ENCODE results near the gene BIN1.

BIN1 gene

GRCh38 chr2:127051116-127052056, 55.6 kb downstream of the BIN1 start:
- peaks cover 0 to 16% (median 12%) of the 10 kb centered on the region in 3 donors for H3K36me3 ChIP-seq
- peaks cover 0 to 7% (median 0%) of the 10 kb centered on the region in 4 donors for H3K4me1 ChIP-seq
- no peak overlapping the region for H3K27ac ChIP-seq
- TF ChIP-seq CTCF (IDR thresholded peaks at IDR 0.05): no peak
- no peak overlapping the region for H3K4me3 ChIP-seq
- DNase-seq: peak in 1 of 2 donors; percentile 23
- H3K9me3 ChIP-seq: no peaks in the 10 kb centered on the region
- intact Hi-C loops (cut with DNase I; ENCODE audit: low total_unique reads): no loop called here
- peaks cover 0 to 4% of the 10 kb centered on the region in 2 donors for H3K27me3 ChIP-seq

- no peak overlapping the region for H3K27ac ChIP-seq
- H3K4me1 ChIP-seq: peaks cover 0 to 7% (median 0%) of the 10 kb centered on the region in 4 donors
Observed at GRCh38 chr2:127050803-127051115, 56.2 kb downstream of the BIN1 start.

GRCh38 chr2:127049927-127050802, 56.8 kb downstream of the BIN1 start:
- no peak overlapping the region for H3K27ac ChIP-seq

More at GRCh38 chr2:127050803-127051115, 56.2 kb downstream of the BIN1 start:
- intact Hi-C loops (cut with DNase I; ENCODE audit: low total_unique reads): no loop called here
- TF ChIP-seq CTCF (IDR thresholded peaks at IDR 0.05): no peak
- DNase-seq: peak in 1 of 2 donors; percentile 65
- Histone ChIP-seq H3K4me3 (no peak overlapping the region), H3K9me3 (no peaks in the 10 kb centered on the region), H3K27me3 (peaks cover 0 to 4% of the 10 kb centered on the region in 2 donors), H3K36me3 (peaks cover 0 to 12% (median 9%) of the 10 kb centered on the region in 3 donors)

GRCh38 chr2:127048969-127049897, 57.7 kb downstream of the BIN1 start:
- intact Hi-C loops (cut with DNase I; ENCODE audit: low total_unique reads): no loop called here
- Histone ChIP-seq H3K27me3 (peaks cover 0 to 4% of the 10 kb centered on the region in 2 donors), H3K4me3 (no peak overlapping the region), H3K36me3 (peaks cover 0 to 12% (median 7%) of the 10 kb centered on the region in 3 donors), H3K9me3 (no peaks in the 10 kb centered on the region), H3K27ac (no peak overlapping the region), H3K4me1 (peaks cover 0 to 7% (median 0%) of the 10 kb centered on the region in 4 donors)
- no peak for TF ChIP-seq CTCF (IDR thresholded peaks at IDR 0.05)
- no peak for DNase-seq

More at GRCh38 chr2:127049927-127050802, 56.8 kb downstream of the BIN1 start:
- peak in 1 of 2 donors; percentile 65 for DNase-seq
- peak; percentile 70 to 97 for TF ChIP-seq CTCF (IDR thresholded peaks at IDR 0.05)
- Histone ChIP-seq H3K36me3 (peaks cover 0 to 12% (median 7%) of the 10 kb centered on the region in 3 donors), H3K4me3 (no peak overlapping the region), H3K27me3 (peaks cover 0 to 4% of the 10 kb centered on the region in 2 donors), H3K4me1 (peaks cover 0 to 7% (median 0%) of the 10 kb centered on the region in 4 donors), H3K9me3 (no peaks in the 10 kb centered on the region)
- intact Hi-C loops (cut with DNase I; ENCODE audit: low total_unique reads): no loop called here

- no peak for TF ChIP-seq CTCF (IDR thresholded peaks at IDR 0.05)
- H3K27me3 ChIP-seq: peaks cover 0 to 4% of the 10 kb centered on the region in 2 donors
- peaks cover 0 to 12% (median 4%) of the 10 kb centered on the region in 3 donors for H3K36me3 ChIP-seq
- no peak for DNase-seq
- H3K4me1 ChIP-seq: peaks cover 0 to 7% (median 0%) of the 10 kb centered on the region in 4 donors
- H3K9me3 ChIP-seq: no peaks in the 10 kb centered on the region
- no peak overlapping the region for H3K4me3 ChIP-seq
- intact Hi-C loops (cut with DNase I; ENCODE audit: low total_unique reads): no loop called here
- no peak overlapping the region for H3K27ac ChIP-seq
Observed at GRCh38 chr2:127048618-127048935, 58.4 kb downstream of the BIN1 start.
